HG03460 (cell line): ENCODE results near the gene KRT79.
"Not testable (repeated sequence)": the region's sequence is repeated elsewhere in the genome, so short reads cannot be mapped to it uniquely, and the experiment has no call there.

Experiments used
- ATAC-seq: cut with Tn5 transposase; IDR thresholded peaks from one replicate; pipeline ENCODE4 v1.9.1; 2021; ENCODE audit not compliant: unreplicated experiment

The KRT79 gene

GRCh38 chr12:52807544-52808470, 26.3 kb downstream of the KRT79 start:
- ATAC-seq: no peak

GRCh38 chr12:52806821-52807543, 27.1 kb downstream of the KRT79 start:
- no peak for ATAC-seq

GRCh38 chr12:52806169-52806811, 27.8 kb downstream of the KRT79 start:
- ATAC-seq: no peak

GRCh38 chr12:52805739-52806138, 28.4 kb downstream of the KRT79 start:
- no peak for ATAC-seq

- ATAC-seq: no peak
These were observed 29.1 kb downstream of the KRT79 start for GRCh38 chr12:52805000-52805399.

- no peak for ATAC-seq
These were observed 31.7 kb downstream of the KRT79 start for GRCh38 chr12:52802442-52802841.

GRCh38 chr12:52801773-52802172, 32.3 kb downstream of the KRT79 start:
- ATAC-seq: no peak

GRCh38 chr12:52800259-52800917, 33.7 kb downstream of the KRT79 start:
- ATAC-seq: no peak

- no peak for ATAC-seq
These were observed 34.5 kb downstream of the KRT79 start for GRCh38 chr12:52799505-52800211.

GRCh38 chr12:52798671-52799504, 35.2 kb downstream of the KRT79 start:
- no peak for ATAC-seq

GRCh38 chr12:52798003-52798670, 36.0 kb downstream of the KRT79 start:
- ATAC-seq: no peak

- no peak for ATAC-seq
These were observed 36.6 kb downstream of the KRT79 start for GRCh38 chr12:52797529-52797894.

GRCh38 chr12:52796839-52797528, 37.1 kb downstream of the KRT79 start:
- no peak for ATAC-seq

- ATAC-seq: no peak
These were observed 37.7 kb downstream of the KRT79 start for GRCh38 chr12:52796429-52796794.

- no peak for ATAC-seq
These were observed 38.2 kb downstream of the KRT79 start, which contains the start of gene KRT3 for GRCh38 chr12:52795694-52796428. Gene KRT3, minus strand, starts transcription at chr12:52796117. Its CDS starts 75 bp downstream, at chr12:52796042.

GRCh38 chr12:52795332-52795674, 38.8 kb downstream of the KRT79 start:
- not testable (repeated sequence) for ATAC-seq

GRCh38 chr12:52794479-52795331, 39.4 kb downstream of the KRT79 start:
- ATAC-seq: no peak
